Osteoblast (primary cell): ENCODE data around the gene RNF130. TPM values are rescaled to one million over a fixed set of nuclear protein-coding genes. Genes with fewer than 3 reads are reported as not detected.

Experiments used
- DNase-seq: peaks from one replicate; pipeline ENCODE4 v3.0.0; 2011; ENCODE audit warnings: low spot score, mixed read lengths; ENCODE audit not compliant: insufficient read length; ENCODE audit errors: missing footprints
- H2AFZ ChIP-seq: 2 replicates; pipeline ENCODE4 v1.6.0; 2011; ENCODE audit warnings: mild to moderate bottlenecking, low read length
- H3K27ac ChIP-seq: 2 replicates; pipeline ENCODE4 v1.5.1; 2011; ENCODE audit warnings: mild to moderate bottlenecking, low read depth, low read length, moderate library complexity
- H3K27me3 ChIP-seq: 2 replicates; pipeline ENCODE4 v1.6.0; 2012; ENCODE audit warnings: mild to moderate bottlenecking, control low read depth, inconsistent platforms, low read length, moderate library complexity; ENCODE audit not compliant: insufficient read depth
- H3K36me3 ChIP-seq: 2 replicates; pipeline ENCODE4 v1.5.1; 2011; ENCODE audit warnings: mild to moderate bottlenecking, low read length, control low read depth, moderate library complexity; ENCODE audit not compliant: insufficient read depth
- H3K4me1 ChIP-seq: 2 replicates; pipeline ENCODE4 v1.5.1; 2011; ENCODE audit warnings: mild to moderate bottlenecking, low read length, control low read depth, moderate library complexity; ENCODE audit not compliant: insufficient read depth
- H3K4me2 ChIP-seq: 2 replicates; pipeline ENCODE4 v1.6.0; 2011; ENCODE audit warnings: mild to moderate bottlenecking, low read length; ENCODE audit not compliant: insufficient read depth
- H3K4me3 ChIP-seq: fragments of 200-600 bp; sonication (generic); 3 replicates; pipeline ENCODE4 v1.5.1; 2012; ENCODE audit warnings: mild to moderate bottlenecking, low read length, inconsistent platforms; ENCODE audit not compliant: insufficient read depth
- H3K79me2 ChIP-seq: 2 replicates; pipeline ENCODE4 v1.6.0; 2012; ENCODE audit warnings: mild to moderate bottlenecking, low read length, control low read depth, inconsistent platforms; ENCODE audit not compliant: insufficient read depth
- H3K9me3 ChIP-seq: 2 replicates; pipeline ENCODE4 v1.5.1; 2011; ENCODE audit warnings: low read depth, low read length, control low read depth
- H4K20me1 ChIP-seq: 2 replicates; pipeline ENCODE4 v1.6.0; 2012; ENCODE audit warnings: mild to moderate bottlenecking, low read length, control low read depth; ENCODE audit not compliant: insufficient read depth
- CTCF ChIP-seq: IDR thresholded peaks from 2 replicates; pipeline ENCODE4 v1.5.1; 2011; ENCODE audit warnings: mild to moderate bottlenecking, low read depth, low read length, moderate library complexity; ENCODE audit errors: extremely low read depth
- total RNA-seq: library from RNA; depleted of rRNA; stranded (reverse); fragments of >200 nt; gene quantifications from 2 replicates; pipeline ENCODE4 v1.2.3, GENCODE V29; 2012

RNF130 gene
- total RNA-seq, 1 donor, result 28.6 TPM

- DNase-seq, result no peak
- H3K36me3 ChIP-seq, result no peaks in the 10 kb centered on the region
- no peak for TF ChIP-seq CTCF
- H3K4me3 ChIP-seq, result no peak overlapping the region
- H3K27ac ChIP-seq, result no peak overlapping the region
- no peaks in the 10 kb centered on the region for H3K9me3 ChIP-seq
- no peak overlapping the region for H2AFZ ChIP-seq
- peaks cover 4% of the 10 kb centered on the region for H3K4me1 ChIP-seq
- no peaks in the 10 kb centered on the region for H3K27me3 ChIP-seq
- H3K79me2 ChIP-seq, result no peaks in the 10 kb centered on the region
- no peaks in the 10 kb centered on the region for H4K20me1 ChIP-seq
- H3K4me2 ChIP-seq, result no peak overlapping the region
Observed at GRCh38 chr5:180088561-180088960, 17.0 kb upstream of the RNF130 start.

GRCh38 chr5:180086816-180087399 lies 15.3 kb upstream of the RNF130 start:
- Histone ChIP-seq H2AFZ (no peak overlapping the region), H3K4me1 (peaks cover 4% of the 10 kb centered on the region), H4K20me1 (no peaks in the 10 kb centered on the region), H3K79me2 (no peaks in the 10 kb centered on the region), H3K27me3 (no peaks in the 10 kb centered on the region), H3K27ac (no peak overlapping the region), H3K36me3 (no peaks in the 10 kb centered on the region), H3K4me2 (no peak overlapping the region), H3K9me3 (no peaks in the 10 kb centered on the region), H3K4me3 (no peak overlapping the region)
- DNase-seq, result no peak
- TF ChIP-seq CTCF, result no peak

GRCh38 chr5:180085837-180086236 lies 14.3 kb upstream of the RNF130 start:
- Histone ChIP-seq H3K4me3 (no peak overlapping the region), H2AFZ (no peak overlapping the region), H3K79me2 (no peaks in the 10 kb centered on the region), H3K9me3 (no peaks in the 10 kb centered on the region), H3K27me3 (no peaks in the 10 kb centered on the region), H3K27ac (no peak overlapping the region), H3K4me1 (peaks cover under 1% of the 10 kb centered on the region), H3K4me2 (no peak overlapping the region), H3K36me3 (no peaks in the 10 kb centered on the region), H4K20me1 (no peaks in the 10 kb centered on the region)
- no peak for DNase-seq
- TF ChIP-seq CTCF, result no peak

- no peaks in the 10 kb centered on the region for H3K36me3 ChIP-seq
- no peak for DNase-seq
- no peaks in the 10 kb centered on the region for H3K79me2 ChIP-seq
- no peak overlapping the region for H3K4me3 ChIP-seq
- H3K27ac ChIP-seq, result no peak overlapping the region
- TF ChIP-seq CTCF, result no peak
- no peaks in the 10 kb centered on the region for H3K27me3 ChIP-seq
- H2AFZ ChIP-seq, result no peak overlapping the region
- H4K20me1 ChIP-seq, result no peaks in the 10 kb centered on the region
- H3K4me1 ChIP-seq, result no peaks in the 10 kb centered on the region
- no peak overlapping the region for H3K4me2 ChIP-seq
- no peaks in the 10 kb centered on the region for H3K9me3 ChIP-seq
Observed at GRCh38 chr5:180084638-180085561, 13.3 kb upstream of the RNF130 start.
